GM18873 (cell line): ENCODE data around the gene NEURL1B.

Experiments used
- ATAC-seq: cut with Tn5 transposase; IDR thresholded peaks from one replicate; pipeline ENCODE4 v1.9.1; 2021; ENCODE audit warnings: mild to moderate bottlenecking, moderate library complexity, moderate number of reproducible peaks; ENCODE audit not compliant: unreplicated experiment, low FRiP score

Gene NEURL1B

GRCh38 chr5:172713113-172713808 lies 72.2 kb downstream of the NEURL1B start:
- ATAC-seq, result no peak

- ATAC-seq, result no peak
Measured at GRCh38 chr5:172713809-172714490, 72.9 kb downstream of the NEURL1B start.

- peak; percentile 54 for ATAC-seq
Measured at GRCh38 chr5:172714491-172715420, 73.7 kb downstream of the NEURL1B start.

GRCh38 chr5:172715421-172715780 lies 74.3 kb downstream of the NEURL1B start:
- ATAC-seq, result no peak

GRCh38 chr5:172715931-172716682 lies 75.0 kb downstream of the NEURL1B start:
- ATAC-seq, result no peak

- ATAC-seq, result no peak
Measured at GRCh38 chr5:172716796-172717313, 75.8 kb downstream of the NEURL1B start.

- ATAC-seq, result no peak
Measured at GRCh38 chr5:172717481-172718195, 76.6 kb downstream of the NEURL1B start.

GRCh38 chr5:172718527-172719114 lies 77.6 kb downstream of the NEURL1B start:
- ATAC-seq, result no peak

GRCh38 chr5:172719211-172719610 lies 78.1 kb downstream of the NEURL1B start:
- no peak for ATAC-seq

- ATAC-seq, result no peak
Measured at GRCh38 chr5:172720655-172721054, 79.6 kb downstream of the NEURL1B start.

GRCh38 chr5:172721455-172722326 lies 80.6 kb downstream of the NEURL1B start:
- no peak for ATAC-seq

- no peak for ATAC-seq
Measured at GRCh38 chr5:172722327-172722815, 81.3 kb downstream of the NEURL1B start.

- ATAC-seq, result no peak
Measured at GRCh38 chr5:172723508-172723907, 82.4 kb downstream of the NEURL1B start.

GRCh38 chr5:172724242-172725183 lies 83.5 kb downstream of the NEURL1B start:
- ATAC-seq, result no peak

- no peak for ATAC-seq
Measured at GRCh38 chr5:172725273-172725672, 84.2 kb downstream of the NEURL1B start.

- no peak for ATAC-seq
Measured at GRCh38 chr5:172725785-172726184, 84.7 kb downstream of the NEURL1B start.

GRCh38 chr5:172726966-172727365 lies 85.9 kb downstream of the NEURL1B start:
- ATAC-seq, result no peak
